Activated CD4-positive, alpha-beta T cell treated with anti-CD3 and anti-CD28 coated beads, Interleukin-2, amount 10 ng/mL, durations not matched to agents 7 days and 5 days (primary cell): ENCODE data around the gene CFAP65. TPM values are rescaled to one million over a fixed set of nuclear protein-coding genes. Genes with fewer than 3 reads are reported as not detected.

ENCODE experiments used
- CTCF ChIA-PET: fragments of 350-600 bp; sonication (Branson Sonifier 250); formaldehyde crosslinking; loops from one replicate; lab custom pipeline; 2021; ENCODE audit warnings: antibody characterized with exemption; lab: Charles Lee
- POLR2A ChIA-PET: fragments of 350-600 bp; sonication (Branson Sonifier 250); formaldehyde crosslinking; loops from one replicate; lab custom pipeline; 2021; ENCODE audit warnings: antibody characterized with exemption; lab: Charles Lee
- DNase-seq: peaks from one replicate; pipeline ENCODE4 v3.0.0-alpha.2; 2020
- H3K27ac Mint-ChIP-seq: one replicate; pipeline ENCODE4 v1.8.0; 2021; ENCODE audit warnings: mild to moderate bottlenecking, moderate library complexity, mixed read lengths
- H3K27me3 Mint-ChIP-seq: one replicate; pipeline ENCODE4 v1.8.0; 2021; ENCODE audit warnings: mixed read lengths
- H3K36me3 Mint-ChIP-seq: one replicate; pipeline ENCODE4 v1.8.0; 2021; ENCODE audit warnings: low read depth, mixed read lengths
- H3K4me1 Mint-ChIP-seq: one replicate; pipeline ENCODE4 v1.8.0; 2021; ENCODE audit warnings: mixed read lengths
- H3K4me3 Mint-ChIP-seq: one replicate; pipeline ENCODE4 v1.8.0; 2021; ENCODE audit warnings: mild to moderate bottlenecking, moderate library complexity, mixed read lengths
- H3K9me3 Mint-ChIP-seq: one replicate; pipeline ENCODE4 v1.8.0; 2021; ENCODE audit warnings: mixed read lengths
- total RNA-seq, 2 experiments: library from RNA; stranded (reverse); gene quantifications; one replicate each; pipeline ENCODE4 v1.2.3, GENCODE V29; 2021

The CFAP65 gene
- total RNA-seq, 2 experiments from 2014 or later = not detected

DNA sequence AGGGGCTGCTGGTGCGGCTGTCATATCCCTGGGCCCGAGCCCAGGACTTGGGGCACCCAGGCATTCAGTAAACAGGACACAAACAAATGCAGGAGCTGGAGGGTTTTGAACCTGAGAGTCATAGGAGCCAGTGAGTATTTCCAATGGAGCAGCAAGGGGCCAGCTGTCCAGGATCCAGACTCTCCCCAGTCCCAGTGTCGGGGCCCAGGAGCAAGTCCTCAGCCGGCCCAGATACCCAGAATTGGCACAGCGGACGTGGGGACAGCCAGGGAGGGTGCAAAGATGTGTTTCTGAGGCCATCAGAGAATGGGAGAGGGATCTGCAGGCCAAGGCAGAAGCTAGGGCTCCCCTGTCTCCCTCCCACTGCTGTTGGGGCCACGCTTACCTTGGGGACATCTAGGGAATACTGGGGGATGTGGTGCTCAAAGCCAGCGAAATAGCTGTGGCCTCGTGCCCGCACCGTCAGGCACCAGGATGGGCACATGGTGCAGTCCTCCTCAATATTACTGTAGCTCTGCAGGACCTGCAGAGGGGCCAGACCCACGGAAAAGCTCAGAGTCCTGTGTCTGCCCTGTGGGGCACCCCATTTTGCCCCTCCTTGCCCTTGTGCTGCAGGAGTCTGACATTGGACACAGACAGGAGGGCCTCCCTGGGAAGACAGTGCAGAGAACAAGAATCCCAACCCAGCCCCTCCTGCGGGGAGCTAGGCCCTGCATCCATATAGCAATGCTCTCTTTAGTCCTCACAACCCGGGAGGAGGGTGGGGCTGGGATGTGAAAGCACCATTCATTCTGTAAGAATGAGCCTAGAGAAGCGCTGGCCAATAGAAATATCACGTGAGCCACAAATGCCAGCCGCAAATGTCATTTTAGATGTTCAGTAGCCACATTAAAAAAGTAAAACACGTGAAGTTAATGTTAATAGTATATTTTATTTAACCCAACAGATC lies 15.4 kb downstream of the CFAP65 start:
- no peak overlapping the region for H3K4me3 Mint-ChIP-seq
- no peaks in the 10 kb centered on the region for H3K9me3 Mint-ChIP-seq
- H3K4me1 Mint-ChIP-seq = no peaks in the 10 kb centered on the region
- no peaks in the 10 kb centered on the region for H3K36me3 Mint-ChIP-seq
- no peak for DNase-seq
- peaks cover under 1% of the 10 kb centered on the region for H3K27me3 Mint-ChIP-seq
- POLR2A ChIA-PET = no interaction called here
- H3K27ac Mint-ChIP-seq = no peak overlapping the region
- CTCF ChIA-PET = interaction anchor here (1.4 kb wide), 1 partner anchor 31 kb away, joined by 3 read pairs; no protein-coding TSS in a partner anchor

DNA sequence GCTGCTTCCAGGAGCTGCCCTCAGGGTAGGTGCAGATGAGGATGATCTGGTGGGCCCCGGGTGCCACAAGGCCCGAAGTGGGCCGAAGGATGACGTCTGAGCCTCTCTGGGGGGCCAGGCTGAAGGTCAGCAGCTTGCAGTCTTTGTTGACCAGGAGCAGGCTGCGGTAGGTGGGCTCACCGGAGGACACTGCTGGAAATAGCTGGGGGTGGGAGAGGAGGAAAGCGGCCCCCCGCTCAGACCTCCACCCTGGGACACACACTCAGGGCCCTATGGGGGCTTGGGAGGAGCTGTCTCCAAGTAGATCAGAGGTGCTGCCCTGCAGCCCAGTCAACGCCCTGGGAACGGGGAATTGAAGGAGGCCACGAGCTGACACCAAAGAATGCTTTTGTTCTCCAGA lies 17.3 kb downstream of the CFAP65 start:
- H3K27ac Mint-ChIP-seq = no peak overlapping the region
- H3K9me3 Mint-ChIP-seq = no peaks in the 10 kb centered on the region
- H3K4me1 Mint-ChIP-seq = no peaks in the 10 kb centered on the region
- ChIA-PET CTCF (interaction anchor here (1.4 kb wide), 2 partner anchors 16 to 35 kb away, joined by 3 read pairs; no protein-coding TSS in a partner anchor), POLR2A (no interaction called here)
- H3K27me3 Mint-ChIP-seq = peaks cover 4% of the 10 kb centered on the region
- DNase-seq = no peak
- H3K4me3 Mint-ChIP-seq = no peak overlapping the region
- no peaks in the 10 kb centered on the region for H3K36me3 Mint-ChIP-seq

- CTCF ChIA-PET = no interaction called here
- Mint-ChIP-seq H3K4me3 (no peak overlapping the region), H3K27me3 (peaks cover 4% of the 10 kb centered on the region), H3K9me3 (no peaks in the 10 kb centered on the region), H3K4me1 (no peaks in the 10 kb centered on the region), H3K27ac (no peak overlapping the region), H3K36me3 (no peaks in the 10 kb centered on the region)
- POLR2A ChIA-PET = no interaction called here
- no peak for DNase-seq
These were observed 18.2 kb downstream of the CFAP65 start for GRCh38 chr2:219023045-219023605.

DNA sequence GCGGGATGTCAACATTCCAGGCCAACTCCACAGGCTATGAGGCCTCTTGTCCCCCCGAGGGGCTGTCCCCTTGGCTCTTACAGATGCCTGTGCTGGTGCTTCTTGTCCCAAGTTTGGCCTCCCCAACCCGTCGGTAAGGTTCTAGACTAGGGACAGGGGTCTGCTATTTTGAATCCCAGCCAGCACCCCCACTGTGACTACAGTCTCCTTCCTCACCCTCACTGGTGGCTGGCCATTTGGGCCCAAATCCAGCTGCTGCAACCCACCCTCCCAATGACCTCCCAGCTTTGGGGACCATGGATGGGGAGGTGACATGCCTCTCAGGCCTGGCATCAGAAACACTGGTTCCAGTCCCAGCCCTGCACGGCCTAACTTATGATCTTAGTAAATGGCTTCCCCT lies 18.7 kb downstream of the CFAP65 start:
- H3K4me1 Mint-ChIP-seq = no peaks in the 10 kb centered on the region
- CTCF ChIA-PET = no interaction called here

GRCh38 chr2:219022041-219022440 lies 19.3 kb downstream of the CFAP65 start:
- ChIA-PET CTCF (interaction anchor here (0.6 kb wide), 1 partner anchor 55 kb away, joined by 3 read pairs; no protein-coding TSS in a partner anchor), POLR2A (no interaction called here)
- peaks cover 4% of the 10 kb centered on the region for H3K27me3 Mint-ChIP-seq
- no peak overlapping the region for H3K27ac Mint-ChIP-seq
- DNase-seq = no peak
- no peaks in the 10 kb centered on the region for H3K9me3 Mint-ChIP-seq
- no peaks in the 10 kb centered on the region for H3K4me1 Mint-ChIP-seq
- no peak overlapping the region for H3K4me3 Mint-ChIP-seq
- no peaks in the 10 kb centered on the region for H3K36me3 Mint-ChIP-seq

More for the DNA sequence above, 18.7 kb downstream of the CFAP65 start:
- Mint-ChIP-seq H3K27me3 (peaks cover 4% of the 10 kb centered on the region), H3K36me3 (no peaks in the 10 kb centered on the region), H3K27ac (no peak overlapping the region), H3K9me3 (no peaks in the 10 kb centered on the region), H3K4me3 (no peak overlapping the region)
- DNase-seq = no peak
- POLR2A ChIA-PET = no interaction called here

GRCh38 chr2:219021591-219021990 lies 19.7 kb downstream of the CFAP65 start:
- Mint-ChIP-seq H3K27me3 (peaks cover 4% of the 10 kb centered on the region), H3K9me3 (no peaks in the 10 kb centered on the region), H3K36me3 (no peaks in the 10 kb centered on the region), H3K4me1 (no peaks in the 10 kb centered on the region), H3K27ac (no peak overlapping the region), H3K4me3 (no peak overlapping the region)
- DNase-seq = no peak
- CTCF ChIA-PET = interaction anchor here (0.6 kb wide), 1 partner anchor 56 kb away, joined by 3 read pairs; no protein-coding TSS in a partner anchor
- POLR2A ChIA-PET = no interaction called here

DNA sequence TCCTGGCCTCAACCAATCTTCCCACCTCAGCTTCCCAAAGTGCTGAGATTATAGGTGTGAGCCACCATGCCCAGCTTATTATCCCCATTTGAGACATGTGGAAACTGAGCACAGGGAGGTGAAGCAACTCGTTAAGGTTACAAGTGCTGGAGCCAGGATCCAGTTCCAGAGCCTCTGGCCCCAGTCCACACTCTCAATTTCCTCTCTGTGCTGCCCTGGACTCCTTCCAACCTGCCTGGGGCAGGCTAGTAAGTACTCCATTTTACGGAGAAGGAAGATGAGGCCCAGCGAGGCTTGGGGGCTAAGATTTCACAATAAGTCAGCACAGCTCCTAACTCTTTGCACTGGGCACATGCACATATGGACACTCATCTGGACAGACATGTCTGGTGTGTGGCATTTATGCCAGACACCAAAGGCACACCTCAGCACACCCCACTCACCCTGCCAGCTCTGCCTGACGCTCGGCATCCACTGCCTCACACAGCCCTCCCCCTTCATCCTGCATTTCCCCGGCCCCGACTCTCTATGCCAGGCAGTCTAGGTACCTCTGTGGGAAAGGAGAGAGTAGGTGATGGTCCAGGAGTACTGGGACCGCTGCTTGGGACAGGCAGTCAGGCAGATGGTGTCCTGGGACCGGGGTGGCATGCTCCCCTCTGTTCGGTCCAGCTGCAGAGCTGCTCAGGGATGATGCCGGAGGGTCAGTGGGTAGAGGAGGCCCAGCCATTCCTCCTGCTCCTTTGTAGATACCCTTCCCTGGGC lies 20.5 kb downstream of the CFAP65 start:
- Mint-ChIP-seq H3K27me3 (peaks cover 4% of the 10 kb centered on the region), H3K36me3 (no peaks in the 10 kb centered on the region), H3K4me1 (no peaks in the 10 kb centered on the region), H3K4me3 (no peak overlapping the region), H3K9me3 (no peaks in the 10 kb centered on the region), H3K27ac (no peak overlapping the region)
- no peak for DNase-seq
- POLR2A ChIA-PET = no interaction called here
- CTCF ChIA-PET = interaction anchor here (0.6 to 1.8 kb wide), 3 partner anchors 10 to 174 kb away, joined by 3 read pairs; no protein-coding TSS in a partner anchor

GRCh38 chr2:219019436-219019835 lies 21.9 kb downstream of the CFAP65 start:
- Mint-ChIP-seq H3K27me3 (peaks cover 4% of the 10 kb centered on the region), H3K4me1 (no peaks in the 10 kb centered on the region), H3K9me3 (no peaks in the 10 kb centered on the region), H3K27ac (no peak overlapping the region), H3K4me3 (no peak overlapping the region), H3K36me3 (no peaks in the 10 kb centered on the region)
- POLR2A ChIA-PET = no interaction called here
- CTCF ChIA-PET = interaction anchor here (0.6 to 1.8 kb wide), 2 partner anchors 9 to 1658 kb away, joined by 3 read pairs; no protein-coding TSS in a partner anchor
- DNase-seq = no peak

- H3K27me3 Mint-ChIP-seq = peaks cover 4% of the 10 kb centered on the region
- H3K4me1 Mint-ChIP-seq = no peaks in the 10 kb centered on the region
- H3K9me3 Mint-ChIP-seq = no peaks in the 10 kb centered on the region
- no peak overlapping the region for H3K27ac Mint-ChIP-seq
- ChIA-PET POLR2A (no interaction called here), CTCF (interaction anchor here (1.8 kb wide), 1 partner anchor 8 kb away, joined by 3 read pairs; no protein-coding TSS in a partner anchor)
- H3K36me3 Mint-ChIP-seq = no peaks in the 10 kb centered on the region
- H3K4me3 Mint-ChIP-seq = no peak overlapping the region
- no peak for DNase-seq
These were observed 22.6 kb downstream of the CFAP65 start for GRCh38 chr2:219018726-219019125.

DNA sequence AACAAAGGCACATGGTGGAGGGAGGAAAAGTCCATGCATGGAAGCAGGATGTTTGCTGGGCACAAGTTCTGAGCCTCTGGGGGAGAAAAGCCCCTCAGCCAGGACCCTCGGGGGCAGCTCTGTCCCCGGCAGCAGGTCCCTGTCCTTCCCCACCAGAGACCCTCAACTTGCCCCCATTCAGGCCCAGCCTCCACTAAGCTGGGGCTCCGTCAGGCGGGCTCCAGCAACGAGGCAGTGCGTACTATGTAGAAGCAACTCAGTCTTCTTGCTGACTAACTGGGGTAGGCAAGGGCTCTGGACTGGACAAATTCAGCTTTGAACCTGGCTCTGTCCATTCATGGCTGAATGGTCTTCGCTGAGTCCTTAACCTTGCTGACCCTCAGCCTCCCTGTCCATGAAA lies 23.0 kb downstream of the CFAP65 start:
- Mint-ChIP-seq H3K36me3 (no peaks in the 10 kb centered on the region), H3K9me3 (no peaks in the 10 kb centered on the region), H3K4me3 (no peak overlapping the region), H3K27me3 (peaks cover 7% of the 10 kb centered on the region), H3K27ac (no peak overlapping the region), H3K4me1 (no peaks in the 10 kb centered on the region)
- CTCF ChIA-PET = no interaction called here
- no peak for DNase-seq
- POLR2A ChIA-PET = no interaction called here

- Mint-ChIP-seq H3K4me3 (no peak overlapping the region), H3K27ac (no peak overlapping the region), H3K36me3 (no peaks in the 10 kb centered on the region), H3K27me3 (peaks cover 10% of the 10 kb centered on the region), H3K9me3 (no peaks in the 10 kb centered on the region), H3K4me1 (no peaks in the 10 kb centered on the region)
- no peak for DNase-seq
- CTCF ChIA-PET = interaction anchor here (1.7 kb wide), 1 partner anchor 13 kb away, joined by 6 read pairs; no protein-coding TSS in a partner anchor
- POLR2A ChIA-PET = no interaction called here
These were observed 23.9 kb downstream of the CFAP65 start for GRCh38 chr2:219017201-219017931.

DNA sequence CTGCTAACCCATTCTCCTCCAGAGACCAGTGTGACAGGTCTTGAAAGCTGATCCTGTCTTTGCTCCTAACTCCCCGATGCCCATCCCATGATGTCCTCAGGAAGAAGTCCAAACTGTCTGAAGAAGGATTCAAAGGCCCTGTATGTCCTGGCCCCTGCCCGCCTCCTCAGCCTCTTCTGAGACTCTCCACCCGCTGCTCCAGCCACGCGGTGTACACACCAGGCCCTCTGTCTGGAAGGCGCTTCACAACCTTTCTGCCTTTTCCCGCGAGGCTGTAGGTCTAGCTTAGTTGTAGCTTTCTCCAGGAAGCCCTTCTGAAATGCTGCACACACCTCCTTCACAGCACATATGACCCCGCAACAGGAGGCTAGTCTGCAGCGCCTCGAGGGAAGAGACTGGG lies 24.6 kb downstream of the CFAP65 start:
- peaks cover 10% of the 10 kb centered on the region for H3K27me3 Mint-ChIP-seq
- no peaks in the 10 kb centered on the region for H3K4me1 Mint-ChIP-seq
- H3K4me3 Mint-ChIP-seq = no peak overlapping the region
- no peaks in the 10 kb centered on the region for H3K9me3 Mint-ChIP-seq
- no peak for DNase-seq
- POLR2A ChIA-PET = no interaction called here
- no peaks in the 10 kb centered on the region for H3K36me3 Mint-ChIP-seq
- CTCF ChIA-PET = interaction anchor here (1.7 kb wide), 1 partner anchor 13 kb away, joined by 6 read pairs; no protein-coding TSS in a partner anchor
- no peak overlapping the region for H3K27ac Mint-ChIP-seq
